LHCN-M2 (cell line): ENCODE data around the gene SEMA3B. TPM values are rescaled to one million over a fixed set of nuclear protein-coding genes. Genes with fewer than 3 reads are reported as not detected.
A peak's percentile ranks its signal among the peaks of the same experiment; 100 is the strongest.
"Not testable (repeated sequence)": the region's sequence is repeated elsewhere in the genome, so short reads cannot be mapped to it uniquely, and the experiment has no call there.

ENCODE experiments used
- DNase-seq: peaks from one replicate; pipeline ENCODE4 v3.0.0-alpha.2; 2012; ENCODE audit warnings: low read depth
- total RNA-seq: library from RNA; depleted of rRNA; stranded (reverse); fragments of >200 nt; gene quantifications from 2 replicates; pipeline ENCODE4 v1.2.3, GENCODE V29; 2014

The SEMA3B gene
- total RNA-seq, 1 experiment from 2014 or later: 4.1 TPM

DNA sequence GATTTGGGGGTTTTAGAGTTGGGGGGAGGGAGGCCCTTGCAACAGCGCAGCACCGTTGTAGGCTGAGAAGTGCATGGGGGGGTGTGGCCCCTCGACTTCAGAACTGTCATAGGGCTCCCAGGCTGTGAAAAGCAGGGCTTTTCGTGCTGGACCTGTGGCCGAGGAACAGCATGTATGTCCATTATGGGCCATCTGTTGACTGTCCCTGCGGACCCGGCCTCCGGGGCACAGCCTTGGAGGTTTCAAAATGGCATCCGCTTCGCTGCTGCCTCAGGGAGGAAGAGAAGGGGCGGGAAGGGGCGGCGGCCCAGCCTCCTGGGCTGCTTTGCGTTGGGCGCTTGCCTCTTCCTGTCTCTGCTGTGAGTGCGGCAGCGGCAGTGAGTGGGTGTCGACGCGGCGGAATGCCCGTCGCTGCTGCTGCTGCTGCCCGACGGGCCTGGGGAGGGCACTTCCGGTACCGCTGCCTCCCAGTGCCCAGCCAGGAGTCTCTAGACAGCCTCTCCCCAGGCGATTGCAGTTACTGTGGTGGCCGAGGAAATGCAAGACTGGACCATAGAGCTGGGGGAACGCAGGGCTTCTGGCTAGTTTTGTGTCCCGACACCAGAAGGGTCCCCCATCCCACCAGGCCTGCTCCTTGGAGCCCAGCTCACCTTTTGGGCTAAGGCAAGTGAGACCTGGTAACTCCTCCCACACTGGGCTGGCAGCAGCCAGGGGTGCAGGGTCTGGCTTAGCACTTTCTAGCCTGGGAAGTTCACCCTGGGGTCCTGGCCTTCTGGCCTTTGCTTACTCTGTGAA is 31.0 kb upstream of the SEMA3B start:
- DNase-seq: peak; percentile 79

DNA sequence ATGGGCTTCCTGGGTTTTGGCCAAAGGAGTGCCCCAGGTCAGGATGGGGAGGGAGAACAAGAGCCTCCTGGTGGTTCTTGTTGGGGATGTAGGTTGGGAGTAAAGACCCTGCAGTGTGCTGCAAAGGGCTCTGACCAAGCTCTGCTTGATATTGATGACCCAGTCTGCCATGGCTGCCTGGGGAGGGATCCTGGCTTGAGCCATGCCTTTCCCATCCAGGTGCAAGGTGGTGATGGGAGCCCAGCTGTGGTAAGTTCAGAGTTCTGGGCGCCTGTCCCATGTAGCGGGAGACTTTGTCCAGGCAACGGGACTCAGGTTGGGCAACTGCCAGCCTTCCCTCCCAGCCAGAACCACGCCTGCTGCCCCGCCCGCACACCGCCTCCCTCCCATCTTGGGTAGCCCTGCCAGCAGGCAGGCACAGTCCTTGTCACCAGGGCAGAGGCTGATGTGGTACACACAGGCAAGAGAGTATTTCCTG is 30.4 kb upstream of the SEMA3B start:
- DNase-seq: no peak

DNA sequence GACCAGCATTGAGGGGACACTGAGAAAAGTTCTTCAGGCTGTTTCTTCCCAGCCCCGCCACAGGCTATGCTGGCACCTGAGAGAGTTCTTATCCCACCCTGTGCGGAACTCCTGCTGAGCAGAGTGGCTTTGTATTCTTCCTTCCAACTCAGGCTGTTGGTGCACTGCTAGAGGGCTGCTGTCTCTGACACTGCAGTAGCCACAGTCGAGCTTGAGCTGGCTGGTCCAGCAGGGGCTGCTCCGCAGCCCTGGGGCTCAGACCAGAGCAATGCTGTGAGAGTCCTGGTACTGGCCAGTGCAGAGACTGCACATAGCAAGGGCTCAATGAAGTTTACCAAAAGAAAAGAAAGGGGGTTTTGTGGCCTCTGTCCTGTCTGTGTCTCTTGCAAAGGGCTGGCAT is 29.3 kb upstream of the SEMA3B start:
- DNase-seq: no peak

DNA sequence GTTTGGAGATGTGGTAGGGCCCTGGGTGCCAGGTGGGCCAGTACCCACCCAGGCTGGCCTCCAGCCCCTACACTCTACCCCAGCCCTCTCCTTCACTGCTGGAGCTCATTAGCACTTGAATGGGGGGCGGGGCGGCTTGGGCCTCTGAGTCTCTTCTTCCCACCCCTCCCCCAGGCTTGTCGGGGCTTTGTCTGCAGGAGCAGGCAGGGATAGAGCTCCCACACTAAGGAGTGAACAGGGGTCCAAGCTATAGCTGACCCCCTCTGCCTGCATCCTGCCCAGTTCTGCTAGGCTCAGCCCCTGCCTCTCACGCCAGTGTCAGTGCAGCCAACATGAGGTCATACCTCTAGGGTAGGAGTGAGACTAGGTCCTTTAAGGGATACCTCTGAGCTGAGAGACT is 27.8 kb upstream of the SEMA3B start:
- DNase-seq: no peak

DNA sequence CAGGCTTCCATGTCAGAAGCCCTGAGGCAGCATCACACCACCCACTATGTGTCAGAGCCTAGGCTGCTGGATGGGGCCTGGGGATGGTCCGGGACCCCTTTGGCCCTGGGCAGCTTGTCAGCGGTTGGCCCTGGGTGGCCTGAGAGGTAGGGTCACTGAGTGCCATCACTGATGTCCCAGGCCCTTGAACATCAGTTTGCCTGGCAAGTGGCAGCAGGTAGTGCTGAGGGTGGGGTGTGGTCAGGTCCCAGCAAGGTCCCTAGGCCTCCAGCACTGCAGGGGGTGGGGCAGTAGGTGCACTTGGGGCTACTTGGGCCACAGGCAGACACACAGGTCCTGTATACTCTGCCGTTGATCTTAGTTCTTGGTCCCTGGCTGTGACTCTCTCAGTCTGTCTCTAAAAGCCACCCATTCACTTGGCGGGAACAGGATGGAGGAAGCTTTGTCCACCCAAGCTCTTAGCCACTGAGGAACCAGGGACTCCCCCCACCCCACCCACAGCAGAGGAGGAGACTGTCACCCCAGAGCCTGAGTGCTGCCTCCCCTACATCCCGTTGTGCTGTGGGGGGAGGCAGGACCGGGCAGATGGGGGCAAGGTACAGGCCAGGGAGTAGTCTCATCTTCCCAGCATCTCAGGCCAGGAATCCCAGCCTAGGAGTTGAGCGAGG is 27.1 kb upstream of the SEMA3B start:
- DNase-seq: no peak

DNA sequence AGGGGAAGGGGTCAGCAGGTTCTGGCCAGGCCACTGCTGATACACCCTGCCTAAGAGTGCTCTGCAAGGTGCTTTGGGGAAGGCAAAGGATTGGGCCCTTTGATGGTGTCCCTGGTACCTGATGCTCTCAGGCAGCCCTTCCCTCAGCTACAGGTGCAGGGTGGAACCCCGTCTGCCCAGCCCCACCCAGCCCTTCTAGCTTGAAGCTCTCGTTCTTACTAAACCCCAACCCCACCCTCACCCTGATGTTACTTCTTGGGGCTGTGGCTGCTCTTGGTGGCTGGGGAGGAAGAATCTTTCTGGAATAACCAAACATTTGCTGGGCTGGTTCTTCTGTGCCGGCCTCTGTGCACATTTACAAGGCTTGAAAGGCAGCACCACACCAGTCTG is 26.6 kb upstream of the SEMA3B start:
- DNase-seq: no peak

DNA sequence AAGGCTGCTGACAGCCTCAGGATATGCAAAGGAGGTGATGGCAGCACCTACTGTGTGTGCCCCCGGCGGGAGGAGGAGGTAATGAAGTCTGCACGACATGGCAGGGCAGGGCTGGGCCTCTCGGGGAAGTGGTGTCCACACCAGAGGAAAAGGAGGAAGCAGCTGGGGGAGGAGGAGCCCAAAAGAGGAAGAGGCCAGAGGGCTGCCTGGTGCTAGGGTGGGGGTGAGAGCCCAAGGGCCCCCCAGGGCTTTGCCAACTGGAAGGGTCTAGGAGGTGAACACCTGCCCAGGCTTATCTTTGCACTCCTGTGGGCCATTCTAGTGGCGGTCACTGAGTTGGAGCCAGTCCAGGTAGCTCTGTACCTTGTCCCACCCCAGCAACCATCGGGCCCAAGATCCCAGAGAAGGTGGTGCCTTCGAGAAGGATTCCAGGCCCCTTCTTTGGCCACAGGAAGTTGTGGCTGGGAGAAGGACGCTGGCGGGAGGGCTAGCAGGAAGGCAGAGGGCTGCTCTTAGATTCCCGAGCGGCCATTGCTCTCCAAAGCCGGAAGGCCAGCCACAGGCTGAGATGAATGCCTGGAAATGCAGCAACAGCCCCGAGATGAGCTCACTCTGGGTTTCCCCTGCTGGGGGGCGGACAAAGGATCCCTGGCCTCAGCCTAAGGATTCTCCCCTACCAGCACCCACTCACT is 25.9 kb upstream of the SEMA3B start:
- no peak for DNase-seq

DNA sequence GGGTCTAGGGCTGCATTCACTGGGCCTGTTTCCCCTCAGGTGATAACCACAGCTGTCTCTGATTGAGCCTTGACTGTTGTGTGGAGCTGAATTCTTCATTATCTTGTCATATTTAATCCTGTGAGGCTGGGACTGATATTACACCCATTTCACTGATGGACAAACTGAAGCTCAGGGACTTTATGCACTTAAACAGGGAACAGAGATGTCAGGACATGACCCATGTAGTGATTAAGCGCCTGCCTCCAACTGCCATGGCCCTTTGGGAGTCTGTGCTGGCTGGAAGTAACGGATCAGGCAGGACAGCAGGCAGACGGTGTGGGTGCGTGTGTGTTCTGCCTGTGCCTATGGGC is 25.4 kb upstream of the SEMA3B start:
- no peak for DNase-seq

DNA sequence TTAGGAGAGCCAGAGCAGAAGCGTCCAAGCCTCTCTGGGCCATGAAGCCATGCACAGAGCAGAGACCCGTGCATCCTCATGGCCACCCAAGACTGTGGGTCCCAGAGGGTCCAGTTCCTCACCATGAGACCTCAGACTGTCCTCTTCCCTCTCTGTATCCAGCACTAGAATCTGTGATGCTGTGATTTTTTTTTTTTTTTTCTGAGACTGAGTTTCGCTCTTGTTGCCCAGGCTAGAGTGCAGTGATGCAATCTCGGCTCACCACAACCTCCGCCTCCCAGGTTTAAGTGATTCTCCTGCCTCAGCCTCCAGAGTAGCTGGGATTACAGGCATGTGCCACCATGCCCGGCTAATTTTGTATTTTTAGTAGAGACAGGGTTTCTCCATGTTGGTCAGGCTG is 24.1 kb upstream of the SEMA3B start:
- DNase-seq: not testable (repeated sequence)

DNA sequence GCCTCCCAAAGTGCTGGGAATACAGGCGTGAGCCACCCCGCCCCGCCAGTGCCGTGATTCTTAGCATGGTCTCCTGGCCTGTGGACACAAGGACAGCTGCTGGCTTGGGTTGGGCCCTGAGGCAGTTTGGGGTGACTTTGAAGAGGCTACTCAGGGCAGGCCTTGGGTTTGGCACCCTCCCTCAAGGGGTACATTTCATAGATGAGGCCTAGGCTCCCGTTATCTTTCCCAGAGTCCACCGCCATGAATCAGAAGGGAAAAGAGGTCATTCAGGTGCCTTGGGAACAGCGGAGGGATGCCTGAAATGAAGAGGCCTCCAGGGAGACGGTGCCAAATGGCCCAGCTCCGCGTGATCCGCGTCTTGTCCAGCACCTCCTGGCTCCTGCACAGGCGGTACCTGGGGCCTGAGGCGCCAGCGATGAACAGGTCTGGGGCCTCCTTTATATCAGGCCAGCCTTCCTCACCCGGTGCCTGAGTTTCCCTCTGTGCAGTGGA is 23.6 kb upstream of the SEMA3B start:
- DNase-seq: no peak

DNA sequence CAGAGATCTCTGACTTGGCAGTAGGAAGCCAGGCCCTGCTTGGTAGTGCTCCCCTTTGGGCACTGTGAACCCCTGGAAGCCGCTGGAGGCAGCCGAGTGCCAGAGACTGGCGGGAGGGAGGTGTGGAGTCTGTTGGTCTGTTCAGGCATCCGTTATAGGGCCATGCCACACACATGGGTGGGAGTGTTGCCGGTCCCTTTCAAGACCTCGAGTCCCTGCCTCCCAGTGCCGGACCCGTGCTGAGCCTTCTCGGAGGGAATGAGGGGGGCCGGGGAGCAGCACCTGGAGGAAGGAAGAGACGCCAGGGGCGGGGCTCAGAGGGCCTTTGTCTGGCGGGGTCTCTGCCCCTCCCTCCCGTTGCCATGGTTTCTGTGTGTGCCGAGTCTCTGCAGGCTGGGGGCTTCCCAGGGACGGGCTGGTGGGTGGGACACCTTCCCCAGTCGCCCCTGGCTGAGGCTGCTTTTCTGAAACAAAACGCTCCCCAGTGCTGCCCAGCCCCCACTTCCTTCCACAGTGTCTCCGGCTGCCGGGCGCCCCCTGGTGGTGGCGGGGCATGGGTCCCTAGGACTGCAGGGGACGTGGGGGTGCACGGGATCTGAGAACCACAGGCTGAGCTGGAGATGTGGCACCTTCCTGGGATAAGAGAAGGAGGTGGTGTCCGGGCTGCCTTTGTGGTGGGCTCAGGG is 23.0 kb upstream of the SEMA3B start:
- DNase-seq: peak; percentile 51

DNA sequence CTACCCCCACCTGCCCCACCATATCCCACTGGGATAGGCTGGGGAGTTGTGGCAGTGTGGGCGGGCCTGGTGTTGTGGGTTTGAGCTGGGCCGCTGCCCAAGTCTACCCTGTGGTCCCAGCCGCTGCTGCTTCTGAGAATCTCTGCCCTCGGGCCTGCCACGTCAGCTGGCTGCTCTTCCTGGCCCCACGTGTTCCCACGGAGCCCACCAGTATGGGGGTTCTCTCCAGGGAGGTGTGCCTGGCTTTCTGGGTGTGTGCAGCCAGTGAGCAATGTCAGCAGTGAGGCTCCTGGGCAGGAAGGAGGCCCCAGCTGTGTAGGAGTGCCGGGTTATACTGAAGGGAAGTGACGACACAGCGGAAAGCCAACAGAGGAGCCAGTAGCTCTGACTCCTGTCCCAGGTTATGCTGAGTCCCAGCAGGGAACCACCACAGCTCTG is 22.4 kb upstream of the SEMA3B start:
- peak; percentile 95 for DNase-seq

DNA sequence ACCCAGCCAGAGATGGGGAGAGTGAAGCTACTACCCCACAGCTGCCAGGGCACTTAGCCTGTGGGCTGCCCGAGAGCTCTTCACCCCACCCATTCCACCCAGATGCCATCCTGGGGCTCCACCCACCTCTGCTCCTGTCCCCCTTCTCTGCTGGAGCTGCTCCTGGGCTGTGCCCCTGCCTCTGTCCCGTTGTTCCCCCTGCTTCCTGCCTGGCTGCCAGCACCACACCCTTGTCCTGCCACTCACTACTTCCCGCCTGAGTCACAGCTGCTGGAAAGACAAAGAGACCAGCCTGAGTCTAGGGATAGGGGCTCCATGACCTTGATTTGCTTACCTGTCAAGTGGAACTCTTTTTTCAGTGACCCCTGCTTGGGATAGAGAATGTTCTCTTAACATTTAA is 20.6 kb upstream of the SEMA3B start:
- peak; percentile 50 for DNase-seq

DNA sequence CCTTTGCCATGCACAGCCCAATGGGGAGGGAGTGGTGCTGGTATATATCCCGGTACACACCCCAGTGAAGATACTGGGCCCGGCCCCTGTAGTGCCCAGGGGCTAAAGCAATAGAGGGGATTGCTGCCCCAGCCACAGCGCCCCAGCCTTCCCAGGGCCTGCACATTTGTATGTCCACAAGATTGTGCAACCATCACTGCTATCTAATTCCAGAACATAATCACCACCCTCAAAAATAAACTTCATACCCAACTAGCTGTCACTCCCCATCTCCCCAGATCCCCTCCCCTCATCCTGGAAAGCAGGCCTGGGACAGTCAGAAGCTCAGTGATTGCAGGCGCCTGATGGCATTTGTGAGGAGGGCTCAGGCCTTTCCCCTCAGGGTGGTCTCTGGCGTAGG is 19.5 kb upstream of the SEMA3B start:
- DNase-seq: no peak

DNA sequence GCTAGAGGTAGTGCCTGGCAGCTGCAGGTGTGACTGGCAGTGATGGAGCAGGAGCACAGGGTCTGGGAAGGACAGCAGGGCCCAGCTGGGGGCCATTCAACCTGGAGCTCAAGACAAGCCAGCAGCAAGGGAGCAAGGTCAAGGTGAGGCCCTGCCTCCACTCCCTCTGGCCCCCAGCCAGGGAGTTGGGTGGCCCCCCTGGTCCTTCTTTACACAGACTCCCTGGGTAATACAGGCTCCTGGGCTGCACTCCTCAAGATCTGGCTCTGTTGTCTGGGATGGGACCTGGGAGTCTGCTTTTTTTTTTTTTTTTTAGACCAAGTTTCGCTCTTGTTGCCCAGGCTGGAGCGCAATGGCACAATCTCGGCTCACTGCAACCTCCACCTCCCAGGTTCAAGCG is 18.4 kb upstream of the SEMA3B start:
- DNase-seq: no peak

DNA sequence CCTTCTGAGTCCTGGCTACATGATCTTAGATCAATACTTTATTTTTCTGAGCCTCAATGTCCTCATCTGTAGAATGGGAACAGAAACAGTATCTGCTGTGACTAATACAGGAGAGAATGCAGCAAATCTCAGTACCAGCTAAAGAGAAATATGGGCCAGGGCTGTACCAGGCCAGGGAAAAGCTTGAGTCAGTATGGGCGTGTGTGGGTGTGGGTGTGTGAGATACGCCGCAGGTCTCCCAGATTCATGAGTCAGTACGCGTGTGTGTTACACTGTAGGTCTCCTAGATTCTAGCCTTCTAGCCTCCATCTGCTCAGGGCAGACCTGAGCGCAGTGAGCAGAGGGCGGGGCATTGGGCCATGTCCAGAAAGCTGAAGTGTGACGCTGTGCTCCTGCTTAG is 17.7 kb upstream of the SEMA3B start:
- DNase-seq: peak; percentile 88

DNA sequence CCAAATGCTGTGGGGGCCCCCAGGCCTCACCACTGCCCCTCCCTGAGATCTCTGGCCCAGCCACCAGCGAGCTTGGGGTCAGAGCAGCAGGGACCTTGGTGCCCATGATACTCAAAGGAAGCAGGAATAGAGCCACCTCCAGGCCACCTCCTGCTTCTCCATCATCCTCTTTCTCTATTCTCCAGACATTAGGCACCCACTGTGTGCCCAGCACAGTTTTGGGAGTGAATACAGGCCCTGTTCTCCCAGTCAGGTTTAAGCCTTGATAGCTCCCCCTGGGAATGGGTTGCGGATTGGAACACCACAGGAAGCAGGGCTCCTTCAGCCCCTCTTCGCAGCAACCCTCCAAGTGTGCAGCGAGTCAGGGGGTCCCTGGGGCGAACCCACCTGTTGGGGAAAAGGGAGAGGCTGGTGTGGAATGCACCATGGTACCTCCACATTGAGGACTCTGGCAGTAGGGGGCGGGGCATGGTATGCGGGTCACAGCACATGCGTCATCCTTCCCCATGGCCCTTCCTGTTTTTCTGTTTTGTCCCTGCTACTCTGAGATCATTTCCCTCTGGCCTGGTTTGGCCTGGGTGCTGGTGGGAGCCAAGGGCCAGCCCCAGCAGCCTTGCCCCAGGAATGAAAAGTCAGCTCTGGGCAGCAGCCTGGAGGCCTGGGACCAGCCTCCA is 14.2 kb upstream of the SEMA3B start:
- DNase-seq: peak; percentile 45

DNA sequence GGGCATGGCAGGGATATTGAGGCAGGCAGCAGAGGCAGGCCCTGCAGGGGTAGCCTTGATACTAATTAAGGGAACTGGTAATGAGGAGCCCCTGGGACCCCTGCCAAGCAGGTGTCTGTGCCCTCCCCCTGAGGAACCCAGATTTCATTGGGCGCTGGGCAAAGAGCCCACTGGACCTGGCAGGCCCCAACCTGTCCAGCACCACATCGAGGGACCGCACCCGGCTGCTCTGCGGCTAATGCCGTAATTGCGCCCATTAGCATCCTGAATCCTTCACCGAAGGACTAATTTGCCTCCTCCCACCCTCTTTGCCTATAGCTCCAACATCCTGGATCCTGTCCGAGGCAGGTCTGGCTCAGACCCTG is 13.7 kb upstream of the SEMA3B start:
- DNase-seq: no peak

DNA sequence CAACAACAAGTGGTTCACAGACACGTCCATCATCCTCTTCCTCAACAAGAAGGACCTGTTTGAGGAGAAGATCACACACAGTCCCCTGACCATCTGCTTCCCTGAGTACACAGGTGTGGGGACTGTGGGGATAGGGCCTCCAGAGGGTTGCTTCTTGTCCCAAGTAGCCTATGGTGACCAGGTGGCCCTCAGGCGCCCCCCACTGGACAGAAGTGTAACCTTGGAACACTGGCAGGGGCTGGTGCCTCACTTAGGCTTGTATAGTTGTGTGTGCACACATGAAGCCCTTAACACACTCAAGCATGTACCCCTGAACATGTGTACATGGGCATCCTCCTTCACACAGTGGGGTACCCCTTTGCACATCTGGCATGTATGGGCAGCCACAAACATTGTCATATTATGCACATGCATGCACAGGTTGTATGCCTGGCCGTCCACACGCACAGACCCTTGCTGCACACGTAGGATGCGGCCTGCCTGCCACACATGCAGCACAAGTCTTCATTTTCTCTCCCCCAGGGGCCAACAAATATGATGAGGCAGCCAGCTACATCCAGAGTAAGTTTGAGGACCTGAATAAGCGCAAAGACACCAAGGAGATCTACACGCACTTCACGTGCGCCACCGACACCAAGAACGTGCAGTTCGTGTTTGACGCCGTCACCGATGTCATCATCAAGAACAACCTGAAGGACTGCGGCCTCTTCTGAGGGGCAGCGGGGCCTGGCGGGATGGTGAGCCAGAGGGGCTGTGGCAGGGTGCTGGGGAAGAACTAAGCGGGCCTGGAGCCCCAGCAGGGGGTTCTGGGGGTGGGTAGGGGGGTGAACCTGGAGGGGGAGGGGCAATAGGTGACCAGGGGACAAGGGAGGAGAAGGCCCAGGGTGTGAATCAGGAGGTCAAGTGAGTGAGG is 11.7 kb upstream of the SEMA3B start:
- peak; percentile 37 for DNase-seq

DNA sequence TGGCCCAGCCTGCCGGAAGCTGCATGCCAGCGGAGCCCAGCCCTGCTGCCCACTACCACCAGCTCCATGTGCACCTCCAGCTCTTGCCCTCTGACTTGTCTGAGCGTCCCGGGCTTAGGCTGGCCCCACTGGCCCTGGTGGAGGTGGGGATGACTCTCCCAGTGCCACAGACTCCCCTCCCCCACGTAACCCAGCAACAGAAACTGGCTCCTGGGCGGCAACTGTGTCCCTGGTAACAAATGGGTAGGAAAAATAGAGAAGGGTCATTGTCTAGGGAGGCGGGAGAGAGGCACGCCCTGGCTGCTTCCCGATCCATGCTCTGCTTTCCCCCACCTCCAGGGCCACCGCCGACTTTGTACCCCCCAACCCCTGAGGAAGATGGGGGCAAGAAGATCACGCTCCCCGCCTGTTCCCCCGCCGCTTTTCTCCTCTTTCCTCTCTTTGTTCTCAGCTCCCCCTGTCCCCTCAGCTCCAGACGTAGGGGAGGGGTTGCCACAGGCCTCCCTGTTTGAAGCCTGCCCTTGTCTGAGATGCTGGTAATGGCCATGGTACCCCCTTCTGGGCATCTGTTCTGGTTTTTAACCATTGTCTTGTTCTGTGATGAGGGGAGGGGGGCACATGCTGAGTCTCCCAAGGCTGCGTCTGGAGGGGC is 10.8 kb upstream of the SEMA3B start:
- no peak for DNase-seq
